Stomach (tissue), 9 donors: ENCODE results near the gene RMRP. TPM values are rescaled to one million over a fixed set of nuclear protein-coding genes. Genes with fewer than 3 reads are reported as not detected.
A peak's percentile ranks its signal among the peaks of the same experiment; 100 is the strongest.

Experiments used
- DNase-seq, 2 donors: peaks; one replicate each; pipeline versions ENCODE4 v3.0.0 to v3.0.0-alpha.2; 2013 to 2019
- H3K27ac ChIP-seq, 5 donors: fragments of 200-600 bp in 4 of 5; sonication (generic) in 4 of 5; one replicate each; pipeline ENCODE4 v1.5.1; 2013 to 2019; ENCODE audit warnings: mild to moderate bottlenecking in 1 of 5, moderate library complexity in 1 of 5
- H3K27me3 ChIP-seq, 3 donors: fragments of 200-600 bp; sonication (generic); one replicate each; pipeline ENCODE4 v1.5.1; 2017 to 2019; ENCODE audit warnings: mixed run types in 1 of 3
- H3K36me3 ChIP-seq, 4 donors: fragments of 200-600 bp; sonication (generic); 1 replicate in 3 of 4; 2 replicates in 1 of 4; pipeline ENCODE4 v1.5.1; 2016 to 2019
- H3K4me1 ChIP-seq, 4 donors: fragments of 200-600 bp; sonication (generic); one replicate each; pipeline ENCODE4 v1.5.1; 2016 to 2019
- H3K4me3 ChIP-seq, 4 donors: fragments of 200-600 bp; sonication (generic) in 3 of 4; one replicate each; pipeline ENCODE4 v1.5.1; 2016 to 2019; ENCODE audit warnings: mild to moderate bottlenecking in 1 of 4
- H3K9me3 ChIP-seq, 4 donors: fragments of 200-600 bp; sonication (generic); one replicate each; pipeline ENCODE4 v1.5.1; 2016 to 2019
- EP300 ChIP-seq: sonication (generic); formaldehyde crosslinking; IDR thresholded peaks from one replicate; pipeline ENCODE4 v1.6.1; 2017; ENCODE audit warnings: antibody characterized with exemption
- POLR2A ChIP-seq, 4 donors: fragments of 450-650 bp; IDR thresholded peaks; one replicate each; pipeline ENCODE4 v1.6.1; 2016; ENCODE audit warnings: antibody characterized with exemption in 4 of 4, control low read depth in 2 of 4, mild to moderate bottlenecking in 1 of 4, moderate library complexity in 1 of 4
- POLR2AphosphoS5 ChIP-seq, 3 donors: sonication (generic); formaldehyde crosslinking; IDR thresholded peaks; one replicate each; pipeline ENCODE4 v1.6.1; 2016; ENCODE audit warnings: antibody characterized with exemption in 3 of 3
- WGBS, 5 donors: extraction: QIAGEN DNeasy Blood & Tissue Kit in 3 of 5; methylation state at CpG; one replicate each; pipeline versions ENCODE4 v1.1.5 to v1.1.7; 2013 to 2018; 5-methylcytosine and 5-hydroxymethylcytosine counted together
- intact Hi-C: fragments of 100-400 bp; cut with DNase I; formaldehyde crosslinking; loops from one replicate; pipeline ENCODE4 v1.15.1; 2023; ENCODE audit warnings: low total_unique reads
- polyA plus RNA-seq, 3 donors: library from polyadenylated mRNA; stranded (reverse); fragments of 200-250 nt; gene quantifications; one replicate each; pipeline ENCODE4 v1.2.3, GENCODE V29; 2013
- total RNA-seq, 5 donors: library from RNA; depleted of rRNA; stranded (reverse); fragments of >200 nt; gene quantifications; one replicate each; pipeline versions ENCODE4 v1.1.0 to v1.2.3, GENCODE V29; 2014 to 2016
- TF ChIP-seq, protein P1 (sequence below), 7 experiments: fragments of 450-650 bp in 4 of 7; fragments of 200-600 bp in 3 of 7; sonication (generic) in 3 of 7; IDR thresholded peaks; one replicate each; pipeline ENCODE4 v1.5.1; 2016 to 2019; ENCODE audit warnings: antibody characterized with exemption in 7 of 7, control low read depth in 2 of 7, mild to moderate bottlenecking in 1 of 7
- donor health status: healthy with polysubstance abuse.
- donor health status: Bipolar disorder and iron deficiency.
- donor health status: healthy.

RMRP gene
- total and polyA plus RNA-seq, 8 donors = 64.3 to 137,340 (median 19,772) TPM; not detected in 2

DNA sequence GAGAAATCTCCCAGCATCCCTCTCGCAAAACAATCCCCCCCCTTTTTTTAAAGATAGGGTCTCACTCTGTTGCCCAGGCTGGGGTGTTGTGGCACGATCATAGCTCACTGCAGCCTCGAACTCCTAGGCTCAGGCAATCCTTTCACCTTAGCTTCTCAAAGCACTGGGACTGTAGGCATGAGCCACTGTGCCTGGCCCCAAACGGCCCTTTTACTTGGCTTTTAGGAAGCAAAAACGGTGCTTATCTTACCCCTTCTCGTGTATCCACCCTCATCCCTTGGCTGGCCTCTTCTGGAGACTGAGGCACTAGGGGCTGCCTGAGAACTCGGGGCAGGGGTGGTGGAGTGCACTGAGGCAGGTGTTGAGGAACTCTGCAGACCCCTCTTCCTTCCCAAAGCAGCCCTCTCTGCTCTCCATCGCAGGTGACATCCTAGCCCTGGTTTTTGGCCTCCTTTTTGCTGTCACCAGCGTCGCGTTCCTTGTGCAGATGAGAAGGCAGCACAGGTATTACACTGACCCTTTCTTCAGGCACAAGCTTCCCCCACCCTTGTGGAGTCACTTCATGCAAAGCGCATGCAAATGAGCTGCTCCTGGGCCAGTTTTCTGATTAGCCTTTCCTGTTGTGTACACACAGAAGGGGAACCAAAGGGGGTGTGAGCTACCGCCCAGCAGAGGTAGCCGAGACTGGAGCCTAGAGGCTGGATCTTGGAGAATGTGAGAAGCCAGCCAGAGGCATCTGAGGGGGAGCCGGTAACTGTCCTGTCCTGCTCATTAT, 22.7 kb upstream of the RMRP start:
- peak overlapping the region; percentile 49 to 97 (median 92) for H3K27ac ChIP-seq
- intact Hi-C loops = no loop called here
- H3K27me3 ChIP-seq = peaks cover 0 to 10% (median 0%) of the 10 kb centered on the region in 3 donors
- DNase-seq = peak; percentile 68 to 78
- H3K36me3 ChIP-seq = peaks cover 32 to 56% (median 36%) of the 10 kb centered on the region in 4 donors
- 28 to 48% (median 32%) methylated on average over 15 of the region's 15 CpGs for WGBS, 5 donors
- H3K4me3 ChIP-seq = peak overlapping the region in 1 of 4 donors; percentile 6
- peaks cover 28 to 97% (median 61%) of the 10 kb centered on the region in 4 donors for H3K4me1 ChIP-seq
- TF ChIP-seq EP300 (no peak), POLR2AphosphoS5 (IDR thresholded peaks at IDR 0.05) (peak in 2 of 3 donors; percentile 67 to 77)
- H3K9me3 ChIP-seq = no peaks in the 10 kb centered on the region

DNA sequence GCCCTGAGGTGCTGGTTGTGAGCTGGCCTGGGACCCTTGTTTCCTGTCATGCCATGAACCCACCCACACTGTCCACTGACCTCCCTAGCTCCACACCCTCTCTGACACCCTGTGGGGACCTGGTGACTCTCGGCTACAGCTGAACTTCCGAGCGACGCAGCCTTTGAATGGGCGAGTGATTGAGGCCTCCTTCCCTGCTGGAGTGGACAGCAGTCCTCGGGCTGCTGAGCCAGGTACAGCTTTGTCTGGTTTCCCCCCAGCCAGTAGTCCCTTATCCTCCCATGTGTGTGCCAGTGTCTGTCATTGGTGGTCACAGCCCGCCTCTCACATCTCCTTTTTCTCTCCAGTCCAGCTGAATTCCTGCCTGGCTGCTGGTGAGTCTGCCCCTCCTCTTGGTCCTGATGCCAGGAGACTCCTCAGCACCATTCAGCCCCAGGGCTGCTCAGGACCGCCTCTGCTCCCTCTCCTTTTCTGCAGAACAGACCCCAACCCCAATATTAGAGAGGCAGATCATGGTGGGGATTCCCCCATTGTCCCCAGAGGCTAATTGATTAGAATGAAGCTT, 22.0 kb upstream of the RMRP start:
- Histone ChIP-seq H3K27ac (peak overlapping the region; percentile 43 to 97 (median 92)), H3K27me3 (peaks cover 0 to 12% (median 0%) of the 10 kb centered on the region in 3 donors), H3K9me3 (no peaks in the 10 kb centered on the region), H3K36me3 (peaks cover 26 to 49% (median 29%) of the 10 kb centered on the region in 4 donors), H3K4me3 (peak overlapping the region in 1 of 4 donors; percentile 6), H3K4me1 (peaks cover 28 to 96% (median 64%) of the 10 kb centered on the region in 4 donors)
- intact Hi-C loops = no loop called here
- DNase-seq = no peak
- WGBS, 5 donors = 61 to 87% (median 78%) methylated on average over 8 of the region's 8 CpGs
- TF ChIP-seq POLR2A (IDR thresholded peaks at IDR 0.05) (no peak), EP300 (no peak), POLR2AphosphoS5 (IDR thresholded peaks at IDR 0.05) (peak in 1 of 3 donors; percentile 39)
- TF ChIP-seq, protein P1, sequence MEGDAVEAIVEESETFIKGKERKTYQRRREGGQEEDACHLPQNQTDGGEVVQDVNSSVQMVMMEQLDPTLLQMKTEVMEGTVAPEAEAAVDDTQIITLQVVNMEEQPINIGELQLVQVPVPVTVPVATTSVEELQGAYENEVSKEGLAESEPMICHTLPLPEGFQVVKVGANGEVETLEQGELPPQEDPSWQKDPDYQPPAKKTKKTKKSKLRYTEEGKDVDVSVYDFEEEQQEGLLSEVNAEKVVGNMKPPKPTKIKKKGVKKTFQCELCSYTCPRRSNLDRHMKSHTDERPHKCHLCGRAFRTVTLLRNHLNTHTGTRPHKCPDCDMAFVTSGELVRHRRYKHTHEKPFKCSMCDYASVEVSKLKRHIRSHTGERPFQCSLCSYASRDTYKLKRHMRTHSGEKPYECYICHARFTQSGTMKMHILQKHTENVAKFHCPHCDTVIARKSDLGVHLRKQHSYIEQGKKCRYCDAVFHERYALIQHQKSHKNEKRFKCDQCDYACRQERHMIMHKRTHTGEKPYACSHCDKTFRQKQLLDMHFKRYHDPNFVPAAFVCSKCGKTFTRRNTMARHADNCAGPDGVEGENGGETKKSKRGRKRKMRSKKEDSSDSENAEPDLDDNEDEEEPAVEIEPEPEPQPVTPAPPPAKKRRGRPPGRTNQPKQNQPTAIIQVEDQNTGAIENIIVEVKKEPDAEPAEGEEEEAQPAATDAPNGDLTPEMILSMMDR (IDR thresholded peaks at IDR 0.05) = no peak

DNA sequence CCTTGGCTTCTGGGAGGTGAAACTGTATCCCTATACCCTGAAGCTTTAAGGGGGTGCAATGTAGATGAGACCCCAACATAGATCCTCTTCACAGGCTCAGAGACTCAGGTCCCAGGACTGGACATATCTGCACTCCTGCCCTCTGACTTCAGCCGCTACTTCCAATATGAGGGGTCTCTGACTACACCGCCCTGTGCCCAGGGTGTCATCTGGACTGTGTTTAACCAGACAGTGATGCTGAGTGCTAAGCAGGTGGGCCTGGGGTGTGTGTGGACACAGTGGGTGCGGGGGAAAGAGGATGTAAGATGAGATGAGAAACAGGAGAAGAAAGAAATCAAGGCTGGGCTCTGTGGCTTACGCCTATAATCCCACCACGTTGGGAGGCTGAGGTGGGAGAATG, 21.3 kb upstream of the RMRP start:
- peaks cover 18 to 42% (median 21%) of the 10 kb centered on the region in 4 donors for H3K36me3 ChIP-seq
- intact Hi-C loops = no loop called here
- 87 to 91% (median 88%) methylated on average over 5 of the region's 5 CpGs for WGBS, 5 donors
- no peak for TF ChIP-seq EP300
- no peak for TF ChIP-seq POLR2A (IDR thresholded peaks at IDR 0.05)
- TF ChIP-seq, protein P1 (IDR thresholded peaks at IDR 0.05) = no peak
- no peak for TF ChIP-seq POLR2AphosphoS5 (IDR thresholded peaks at IDR 0.05)
- peaks cover 28 to 88% (median 61%) of the 10 kb centered on the region in 4 donors for H3K4me1 ChIP-seq
- H3K9me3 ChIP-seq = no peaks in the 10 kb centered on the region
- no peak for DNase-seq
- H3K27ac ChIP-seq = peak overlapping the region; percentile 23 to 97 (median 92)
- no peak overlapping the region for H3K4me3 ChIP-seq
- H3K27me3 ChIP-seq = peaks cover 0 to 12% (median 0%) of the 10 kb centered on the region in 3 donors

DNA sequence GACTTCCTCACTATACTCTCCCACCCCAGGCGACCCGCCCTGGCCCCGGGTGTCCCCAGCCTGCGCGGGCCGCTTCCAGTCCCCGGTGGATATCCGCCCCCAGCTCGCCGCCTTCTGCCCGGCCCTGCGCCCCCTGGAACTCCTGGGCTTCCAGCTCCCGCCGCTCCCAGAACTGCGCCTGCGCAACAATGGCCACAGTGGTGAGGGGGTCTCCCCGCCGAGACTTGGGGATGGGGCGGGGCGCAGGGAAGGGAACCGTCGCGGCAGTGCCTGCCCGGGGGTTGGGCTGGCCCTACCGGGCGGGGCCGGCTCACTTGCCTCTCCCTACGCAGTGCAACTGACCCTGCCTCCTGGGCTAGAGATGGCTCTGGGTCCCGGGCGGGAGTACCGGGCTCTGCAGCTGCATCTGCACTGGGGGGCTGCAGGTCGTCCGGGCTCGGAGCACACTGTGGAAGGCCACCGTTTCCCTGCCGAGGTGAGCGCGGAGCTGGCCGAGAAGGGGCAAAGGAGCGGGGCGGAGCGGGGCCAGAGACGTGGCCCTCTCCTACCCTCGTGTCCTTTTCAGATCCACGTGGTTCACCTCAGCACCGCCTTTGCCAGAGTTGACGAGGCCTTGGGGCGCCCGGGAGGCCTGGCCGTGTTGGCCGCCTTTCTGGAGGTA, 18.0 kb upstream of the RMRP start:
- H3K9me3 ChIP-seq = no peaks in the 10 kb centered on the region
- intact Hi-C loops = no loop called here
- WGBS, 5 donors = 4 to 9% (median 7%) methylated on average over 34 to 51 of the region's 51 CpGs
- peak; percentile 65 to 90 for DNase-seq
- peaks cover 0 to 16% (median 0%) of the 10 kb centered on the region in 4 donors for H3K36me3 ChIP-seq
- peaks cover 33 to 81% (median 49%) of the 10 kb centered on the region in 4 donors for H3K4me1 ChIP-seq
- TF ChIP-seq EP300 (no peak), POLR2AphosphoS5 (IDR thresholded peaks at IDR 0.05) (peak in 2 of 3 donors; percentile 28 to 38), POLR2A (IDR thresholded peaks at IDR 0.05) (no peak)
- TF ChIP-seq, protein P1 (IDR thresholded peaks at IDR 0.05) = no peak
- H3K27me3 ChIP-seq = peaks cover 0 to 12% (median 0%) of the 10 kb centered on the region in 3 donors
- H3K4me3 ChIP-seq = peak overlapping the region; percentile 50 to 72 (median 53)
- peak overlapping the region; percentile 89 to 100 (median 89) for H3K27ac ChIP-seq
